HT-29 (cell line): Measurements from ENCODE around the gene GLO1. TPM values are rescaled to one million over a fixed set of nuclear protein-coding genes. Genes with fewer than 3 reads are reported as not detected.

Source experiments
- DNase-seq: peaks from one replicate; pipeline ENCODE4 v3.0.0-alpha.2; 2015; ENCODE audit warnings: low spot score
- total RNA-seq: library from RNA; depleted of rRNA; stranded (reverse); fragments of >200 nt; shearing (Covaris generic); gene quantifications from 2 replicates; pipeline ENCODE4 v1.2.3, GENCODE V29; 2014

GLO1 gene
- total RNA-seq, 1 experiment from 2014 or later, result 65.2 TPM

- peak; percentile 74 for DNase-seq
These were observed 31.0 kb downstream of the GLO1 start for GRCh38 chr6:38671885-38672467.

GRCh38 chr6:38658418-38659167 lies 44.4 kb downstream of the GLO1 start:
- DNase-seq, result no peak

GRCh38 chr6:38656896-38657295 lies 46.0 kb downstream of the GLO1 start:
- DNase-seq, result no peak

- DNase-seq, result no peak
These were observed 48.7 kb downstream of the GLO1 start for GRCh38 chr6:38654263-38654662.

GRCh38 chr6:38651121-38651784 lies 51.7 kb downstream of the GLO1 start:
- no peak for DNase-seq

GRCh38 chr6:38650207-38650752 lies 52.7 kb downstream of the GLO1 start:
- DNase-seq, result no peak

GRCh38 chr6:38649744-38650143 lies 53.2 kb downstream of the GLO1 start:
- DNase-seq, result no peak

- DNase-seq, result no peak
These were observed 54.3 kb downstream of the GLO1 start for GRCh38 chr6:38648629-38649028.

GRCh38 chr6:38646166-38646878 lies 56.6 kb downstream of the GLO1 start:
- no peak for DNase-seq

GRCh38 chr6:38644951-38645350 lies 58.0 kb downstream of the GLO1 start:
- no peak for DNase-seq

GRCh38 chr6:38640216-38640909 lies 62.6 kb downstream of the GLO1 start:
- DNase-seq, result peak; percentile 60

- DNase-seq, result peak; percentile 78
These were observed 63.3 kb downstream of the GLO1 start, which contains the start of gene BTBD9 for GRCh38 chr6:38639498-38640215. Gene BTBD9 (minus strand): TSS chr6:38639929.

GRCh38 chr6:38638941-38639497 lies 63.9 kb downstream of the GLO1 start:
- DNase-seq, result peak; percentile 43

GRCh38 chr6:38637756-38638155 lies 65.2 kb downstream of the GLO1 start:
- no peak for DNase-seq

GRCh38 chr6:38636027-38636426 lies 66.9 kb downstream of the GLO1 start:
- no peak for DNase-seq

- DNase-seq, result no peak
These were observed 68.4 kb downstream of the GLO1 start for GRCh38 chr6:38634518-38634917.

- DNase-seq, result no peak
These were observed 70.5 kb downstream of the GLO1 start for GRCh38 chr6:38632490-38632889.

GRCh38 chr6:38631186-38631783 lies 71.7 kb downstream of the GLO1 start:
- DNase-seq, result no peak
